GM13976 (cell line): ENCODE data around the gene CCNB3.

ENCODE experiments used
- DNase-seq: peaks from one replicate; pipeline ENCODE4 v3.0.0; 2012; ENCODE audit warnings: low spot score
- in situ Hi-C: fragments of 300-500 bp; cut with MboI; formaldehyde crosslinking; loops from one replicate; pipeline ENCODE4 v1.12.0; 2022; ENCODE audit warnings: low sequenced_read_pairs, mixed read lengths, inconsistent platforms; ENCODE audit not compliant: unreplicated experiment
- TF ChIP-seq, protein P1 (sequence below): IDR thresholded peaks from 2 replicates; pipeline ENCODE4 v1.5.1; 2012; ENCODE audit warnings: borderline replicate concordance, mild to moderate bottlenecking; ENCODE audit not compliant: insufficient read depth; ENCODE audit errors: extremely low read depth, missing control alignments, control extremely low read depth

CCNB3 gene

DNA sequence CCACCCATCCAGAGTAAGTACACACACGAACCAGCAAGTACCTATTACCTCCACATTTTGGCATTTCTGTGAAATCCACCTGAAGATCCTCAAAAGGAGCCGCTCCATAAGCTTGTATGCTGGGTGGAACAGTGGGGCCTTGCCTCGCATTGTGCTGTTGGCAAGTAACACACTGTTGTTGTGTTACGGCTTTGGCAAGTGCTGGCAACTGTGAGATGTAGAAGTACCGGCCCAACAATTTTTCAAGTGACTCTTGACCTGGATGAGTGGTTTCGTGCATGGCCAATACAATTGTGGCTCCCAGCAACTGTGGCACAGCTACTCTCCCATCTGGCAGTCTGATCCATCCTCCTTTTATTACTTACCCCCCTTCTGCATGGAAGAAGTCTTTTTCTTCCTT is 128.7 kb downstream of the CCNB3 start:
- TF ChIP-seq, protein P1, sequence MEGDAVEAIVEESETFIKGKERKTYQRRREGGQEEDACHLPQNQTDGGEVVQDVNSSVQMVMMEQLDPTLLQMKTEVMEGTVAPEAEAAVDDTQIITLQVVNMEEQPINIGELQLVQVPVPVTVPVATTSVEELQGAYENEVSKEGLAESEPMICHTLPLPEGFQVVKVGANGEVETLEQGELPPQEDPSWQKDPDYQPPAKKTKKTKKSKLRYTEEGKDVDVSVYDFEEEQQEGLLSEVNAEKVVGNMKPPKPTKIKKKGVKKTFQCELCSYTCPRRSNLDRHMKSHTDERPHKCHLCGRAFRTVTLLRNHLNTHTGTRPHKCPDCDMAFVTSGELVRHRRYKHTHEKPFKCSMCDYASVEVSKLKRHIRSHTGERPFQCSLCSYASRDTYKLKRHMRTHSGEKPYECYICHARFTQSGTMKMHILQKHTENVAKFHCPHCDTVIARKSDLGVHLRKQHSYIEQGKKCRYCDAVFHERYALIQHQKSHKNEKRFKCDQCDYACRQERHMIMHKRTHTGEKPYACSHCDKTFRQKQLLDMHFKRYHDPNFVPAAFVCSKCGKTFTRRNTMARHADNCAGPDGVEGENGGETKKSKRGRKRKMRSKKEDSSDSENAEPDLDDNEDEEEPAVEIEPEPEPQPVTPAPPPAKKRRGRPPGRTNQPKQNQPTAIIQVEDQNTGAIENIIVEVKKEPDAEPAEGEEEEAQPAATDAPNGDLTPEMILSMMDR = no peak
- DNase-seq = no peak
- in situ Hi-C loops = no loop called here

DNA sequence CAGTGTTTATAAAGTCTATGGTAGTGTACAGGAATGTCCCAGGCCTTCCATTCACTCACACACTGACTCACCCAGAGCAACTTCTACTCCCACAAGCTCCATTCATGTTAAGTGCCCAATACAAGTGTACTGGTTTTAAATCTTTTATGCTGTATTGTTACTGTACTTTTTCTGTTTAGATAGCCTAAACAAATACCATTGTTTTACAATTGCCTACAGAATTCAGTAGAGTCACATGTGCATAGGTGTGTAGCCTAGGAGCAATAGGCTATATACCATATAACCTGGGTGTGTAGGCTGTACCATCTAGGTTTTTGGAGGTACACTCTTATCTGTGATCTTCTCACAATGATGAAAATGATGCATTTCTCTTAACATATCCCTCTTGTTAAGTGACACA is 139.4 kb downstream of the CCNB3 start:
- TF ChIP-seq, protein P1 = no peak
- DNase-seq = no peak
- in situ Hi-C loops = no loop called here

DNA sequence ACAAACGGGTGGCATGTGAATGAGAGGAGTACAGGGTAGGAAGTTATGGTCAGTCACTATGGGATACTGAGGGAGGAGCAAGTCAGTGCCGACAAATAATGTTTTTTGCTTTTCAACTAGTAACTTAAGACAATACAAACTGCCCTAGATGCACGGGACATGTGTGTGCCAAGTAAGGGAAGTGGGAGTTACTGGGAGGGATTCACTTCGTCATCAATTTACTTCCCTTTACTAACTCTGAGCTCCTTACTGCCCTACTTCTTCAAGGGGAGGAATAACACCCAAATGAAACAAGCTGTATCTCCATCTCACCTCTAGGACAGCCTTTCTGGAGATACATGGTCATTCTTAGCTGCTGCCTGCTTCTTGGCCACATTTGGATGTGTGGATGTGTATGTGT is 168.4 kb downstream of the CCNB3 start:
- TF ChIP-seq, protein P1 = no peak
- in situ Hi-C loops = no loop called here
- DNase-seq = no peak

DNA sequence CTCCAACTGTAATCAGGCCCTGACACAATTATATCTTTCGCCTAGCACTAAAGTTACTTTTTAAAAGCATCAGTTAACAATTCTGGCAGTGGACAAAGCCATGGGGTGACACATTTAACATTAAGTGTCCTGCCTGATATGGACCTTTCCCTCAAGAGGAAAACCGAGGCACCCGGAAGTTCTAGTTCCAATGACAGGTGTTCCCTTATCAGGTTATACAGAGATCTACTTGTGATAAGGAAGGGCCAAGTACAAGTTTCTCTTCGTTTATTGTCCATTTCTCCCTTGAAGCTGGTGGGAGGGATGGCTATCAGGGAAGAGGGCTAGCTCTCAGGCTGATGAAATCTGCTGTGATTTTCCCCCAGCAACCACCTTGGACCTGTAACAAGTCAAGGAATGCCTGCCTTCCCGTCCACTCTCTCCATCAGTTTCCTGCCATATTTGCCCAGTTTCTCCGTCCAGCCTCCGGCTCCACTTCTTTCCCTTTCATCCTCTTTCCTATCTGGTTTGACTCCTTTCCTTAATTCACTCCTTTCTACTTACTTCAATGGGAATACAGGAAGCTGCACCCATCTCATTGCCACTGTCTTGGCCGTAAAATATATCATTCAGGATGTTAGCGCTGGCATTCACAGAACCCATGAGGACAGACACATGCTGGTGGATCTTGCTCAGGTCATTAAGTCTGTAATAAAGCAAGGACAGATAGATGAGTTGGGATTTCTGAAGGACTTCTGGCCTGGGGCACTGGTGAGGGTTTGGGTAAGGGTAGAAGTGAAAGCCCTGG is 171.1 kb downstream of the CCNB3 start:
- no peak for DNase-seq
- in situ Hi-C loops = no loop called here
- TF ChIP-seq, protein P1 = no peak

DNA sequence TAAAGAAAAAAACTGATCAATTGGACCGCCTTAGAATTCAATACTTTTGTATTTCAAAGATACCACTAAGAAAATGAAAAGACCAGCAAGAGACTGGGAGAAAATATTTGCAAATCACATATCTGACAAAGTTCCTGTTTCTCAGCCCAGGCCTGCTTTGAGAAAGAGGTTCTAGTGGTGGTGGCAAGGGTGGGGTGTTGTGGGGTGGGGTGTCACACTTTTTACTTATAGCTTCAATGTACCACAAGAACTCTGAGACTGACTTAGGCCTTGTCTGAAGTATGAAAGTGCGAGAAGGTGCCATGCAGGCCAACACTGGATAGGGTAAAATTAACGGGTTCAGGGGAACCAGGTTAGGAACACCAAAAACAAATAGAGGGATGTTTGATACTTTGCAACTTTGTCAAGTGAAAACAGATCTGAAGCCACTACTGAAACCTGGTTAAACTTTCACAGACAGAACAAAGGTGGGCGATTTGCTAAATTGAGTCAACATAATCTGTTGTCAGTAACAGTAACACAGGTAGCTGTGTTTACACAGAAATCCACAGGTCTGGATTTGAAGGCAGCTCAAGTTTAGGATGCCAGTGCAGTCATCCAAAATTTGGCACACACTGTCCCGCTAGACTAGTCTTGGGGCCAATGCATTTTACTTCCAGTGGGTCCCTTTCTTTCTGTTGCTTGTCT is 177.3 kb downstream of the CCNB3 start:
- no peak for DNase-seq
- TF ChIP-seq, protein P1 = no peak
- in situ Hi-C loops = no loop called here

DNA sequence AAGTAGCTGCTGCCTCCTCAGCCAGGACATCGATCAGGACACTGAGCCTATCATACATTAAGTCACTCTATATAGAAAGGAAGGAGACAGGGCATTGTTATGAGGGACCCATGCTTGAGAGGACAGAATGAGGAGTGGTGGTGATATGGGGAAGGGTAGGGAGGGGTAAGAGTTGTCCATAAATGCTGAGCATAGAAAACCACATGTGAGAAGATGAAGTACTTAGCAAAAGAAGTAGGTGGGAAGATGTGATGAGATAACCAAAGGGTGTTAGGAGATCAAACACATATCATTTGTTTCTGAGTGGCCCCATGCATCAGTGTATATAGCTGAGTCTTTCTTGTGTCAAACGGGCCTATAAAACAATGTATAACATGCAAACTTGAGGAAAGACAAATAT is 182.0 kb downstream of the CCNB3 start:
- TF ChIP-seq, protein P1 = no peak
- no peak for DNase-seq
- in situ Hi-C loops = no loop called here
